IMR-90 (cell line): ENCODE results near the gene POTEI.
"Not testable (repeated sequence)": the region's sequence is repeated elsewhere in the genome, so short reads cannot be mapped to it uniquely, and the experiment has no call there.

ENCODE experiments used
- BHLHE40 ChIP-seq: fragments of 150-350 bp; IDR thresholded peaks from 2 replicates; pipeline ENCODE4 v1.6.1; 2016; ENCODE audit warnings: mild to moderate bottlenecking, low read depth, low read length
- CEBPB ChIP-seq: IDR thresholded peaks from 2 replicates; pipeline ENCODE4 v1.6.1; 2012; ENCODE audit warnings: low read depth, low read length, improper control_type of control experiment
- CHD1 ChIP-seq: IDR thresholded peaks from 2 replicates; pipeline ENCODE4 v1.6.1; 2012; ENCODE audit warnings: low read depth, low read length, improper control_type of control experiment
- CTCF ChIP-seq: conservative IDR thresholded peaks from 2 replicates; pipeline ENCODE4 v1.5.1; 2012; ENCODE audit warnings: mild to moderate bottlenecking, low read depth, low read length, improper control_type of control experiment
- ELK1 ChIP-seq: fragments of 150-350 bp; IDR thresholded peaks from 2 replicates; pipeline ENCODE4 v1.6.1; 2016; ENCODE audit warnings: low read depth, mild to moderate bottlenecking, low read length, moderate library complexity, borderline replicate concordance
- FOS ChIP-seq: fragments of 150-350 bp; IDR thresholded peaks from 2 replicates; pipeline ENCODE4 v1.6.1; 2016; ENCODE audit warnings: low read depth, low read length
- MAFK ChIP-seq: IDR thresholded peaks from 2 replicates; pipeline ENCODE4 v1.6.1; 2012; ENCODE audit warnings: low read depth, low read length, improper control_type of control experiment
- MAZ ChIP-seq: IDR thresholded peaks from 2 replicates; pipeline ENCODE4 v1.6.1; 2012; ENCODE audit warnings: low read depth, mild to moderate bottlenecking, low read length, improper control_type of control experiment, moderate library complexity, borderline replicate concordance
- MXI1 ChIP-seq: IDR thresholded peaks from 2 replicates; pipeline ENCODE4 v1.6.1; 2012; ENCODE audit warnings: low read depth, mild to moderate bottlenecking, low read length, moderate library complexity, borderline replicate concordance
- POLR2A ChIP-seq: IDR thresholded peaks from 2 replicates; pipeline ENCODE4 v1.6.1; 2012; ENCODE audit warnings: mild to moderate bottlenecking, low read depth, low read length
- RAD21 ChIP-seq: IDR thresholded peaks from 2 replicates; pipeline ENCODE4 v1.6.1; 2012; ENCODE audit warnings: low read length, improper control_type of control experiment
- RCOR1 ChIP-seq: IDR thresholded peaks from 2 replicates; pipeline ENCODE4 v1.6.1; 2012; ENCODE audit warnings: mild to moderate bottlenecking, low read length, improper control_type of control experiment; ENCODE audit not compliant: insufficient replicate concordance
- RFX5 ChIP-seq: IDR thresholded peaks from 2 replicates; pipeline ENCODE4 v1.8.0; 2012; ENCODE audit warnings: low read depth, mild to moderate bottlenecking, low read length, moderate library complexity
- SMC3 ChIP-seq: fragments of 150-350 bp; IDR thresholded peaks from 2 replicates; pipeline ENCODE4 v1.6.1; 2016; ENCODE audit warnings: low read depth, mild to moderate bottlenecking, antibody characterized with exemption, low read length, moderate library complexity

GRCh38 chr2:130556441-130556840 lies 47.3 kb upstream of the POTEI start:
- not testable (repeated sequence) for TF ChIP-seq CTCF, RAD21, POLR2A, RFX5, MXI1, CEBPB, RCOR1, ELK1, FOS, CHD1, SMC3, BHLHE40, MAFK, MAZ
